ENCODE measurements around the gene COQ8A. TPM values are rescaled to one million over a fixed set of nuclear protein-coding genes. Genes with fewer than 3 reads are reported as not detected.
A peak's percentile ranks its signal among the peaks of the same experiment; 100 is the strongest.
"Not testable (repeated sequence)": the region's sequence is repeated elsewhere in the genome, so short reads cannot be mapped to it uniquely, and the experiment has no call there.

The COQ8A gene
- total RNA-seq, 2 donors from 2014 or later, result 30.7 to 37.3 TPM

DNA sequence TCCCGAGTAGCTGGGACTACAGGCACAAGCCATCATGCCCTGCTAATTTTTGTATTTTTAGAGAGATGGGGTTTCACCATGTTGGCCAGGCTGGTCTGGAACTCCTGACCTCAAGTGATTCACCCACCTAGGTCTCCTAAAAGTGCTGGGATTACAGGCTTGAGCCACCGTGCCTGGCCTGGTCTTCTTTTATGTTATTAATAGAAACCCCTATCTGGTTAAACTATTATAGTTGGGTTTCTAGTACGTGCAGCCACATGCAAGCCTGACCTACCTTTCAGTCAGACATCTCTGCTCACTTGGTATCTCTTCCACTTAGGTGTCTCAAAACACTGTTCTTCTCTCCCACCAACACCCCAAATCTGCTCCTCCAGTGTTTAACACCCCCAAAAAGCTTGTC is 35.3 kb upstream of the COQ8A start:
- H3K4me1 Mint-ChIP-seq, result no peaks in the 10 kb centered on the region
- no peaks in the 10 kb centered on the region for H3K9me3 ChIP-seq (ENCODE audit: control insufficient read depth, low read length, poor library complexity, severe bottlenecking)
- peaks cover 10% of the 10 kb centered on the region for H3K27me3 Mint-ChIP-seq
- no peak overlapping the region for H3K4me3 Mint-ChIP-seq
- DNase-seq (no peak), ATAC-seq (no peak)
- H3K27ac Mint-ChIP-seq, result no peak overlapping the region
- peaks cover 6% of the 10 kb centered on the region for H3K36me3 Mint-ChIP-seq (ENCODE audit: low read depth)

DNA sequence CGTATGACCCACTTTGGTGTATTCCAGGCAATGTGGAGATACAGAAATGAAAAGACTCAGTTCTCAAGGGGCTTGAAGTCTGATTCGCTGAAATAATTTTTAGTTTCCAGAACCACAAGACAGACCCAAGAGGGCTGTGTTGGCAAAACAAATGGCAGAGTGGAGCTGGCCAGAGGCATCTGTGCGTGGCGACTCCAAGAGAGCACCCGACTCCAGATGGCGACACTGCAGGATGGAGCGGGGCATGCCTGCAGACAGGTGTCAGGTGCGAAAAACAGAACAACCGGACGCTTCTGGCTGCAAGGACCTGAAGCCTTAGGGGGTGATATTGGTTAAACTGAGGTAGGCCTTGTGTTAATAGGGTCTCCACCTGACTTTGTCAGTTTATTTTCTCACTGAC is 31.7 kb upstream of the COQ8A start:
- no peaks in the 10 kb centered on the region for H3K9me3 ChIP-seq (ENCODE audit: control insufficient read depth, low read length, poor library complexity, severe bottlenecking)
- peaks cover 10% of the 10 kb centered on the region for H3K27me3 Mint-ChIP-seq
- no peak overlapping the region for H3K27ac Mint-ChIP-seq
- H3K4me3 Mint-ChIP-seq, result no peak overlapping the region
- H3K4me1 Mint-ChIP-seq, result no peaks in the 10 kb centered on the region
- DNase-seq (no peak), ATAC-seq (no peak)
- H3K36me3 Mint-ChIP-seq (ENCODE audit: low read depth), result peaks cover 4% of the 10 kb centered on the region

GRCh38 chr1:226908913-226909312 is 31.2 kb upstream of the COQ8A start:
- H3K9me3 ChIP-seq (ENCODE audit: control insufficient read depth, low read length, poor library complexity, severe bottlenecking), result no peaks in the 10 kb centered on the region
- H3K27ac Mint-ChIP-seq, result no peak overlapping the region

DNA sequence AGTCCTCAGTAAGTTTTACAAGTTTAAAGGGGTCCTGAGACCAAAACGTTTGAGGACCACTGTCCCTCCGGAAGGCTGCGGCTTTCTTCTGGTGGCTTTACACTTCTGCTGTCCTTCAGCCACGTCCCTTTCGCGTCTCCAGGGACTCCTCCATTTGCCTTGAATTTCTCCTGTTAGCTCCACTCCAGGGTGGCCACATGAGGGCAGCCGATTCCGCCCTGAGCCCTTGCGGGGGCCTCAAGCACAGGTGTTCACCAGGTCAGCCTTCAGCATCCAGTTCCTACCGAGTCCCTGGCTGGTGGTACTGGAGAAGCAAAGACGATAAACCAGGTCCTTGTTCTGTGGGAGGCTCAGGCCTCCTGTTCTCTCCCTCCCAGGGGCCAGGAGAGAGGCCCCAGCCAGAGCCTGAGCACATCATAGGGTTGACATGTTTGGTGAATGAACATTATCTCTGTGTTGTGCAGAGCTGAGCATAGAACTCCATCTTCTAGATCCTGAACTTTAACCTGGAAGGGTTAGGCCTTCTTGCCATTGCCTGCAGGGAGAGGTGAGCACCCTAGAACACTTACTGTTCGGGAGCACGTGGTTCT is 27.4 kb upstream of the COQ8A start:
- Mint-ChIP-seq H3K27ac (no peak overlapping the region), H3K36me3 (ENCODE audit: low read depth) (no peaks in the 10 kb centered on the region), H3K4me1 (no peaks in the 10 kb centered on the region), H3K27me3 (peaks cover 5% of the 10 kb centered on the region), H3K4me3 (no peak overlapping the region)
- H3K9me3 ChIP-seq (ENCODE audit: control insufficient read depth, low read length, poor library complexity, severe bottlenecking), result no peaks in the 10 kb centered on the region
- ATAC-seq (peak; percentile 45), DNase-seq (peak in 1 of 3 donors; percentile 14)

More at GRCh38 chr1:226908913-226909312, 31.2 kb upstream of the COQ8A start:
- Mint-ChIP-seq H3K27me3 (peaks cover 5% of the 10 kb centered on the region), H3K4me3 (no peak overlapping the region), H3K4me1 (no peaks in the 10 kb centered on the region), H3K36me3 (ENCODE audit: low read depth) (peaks cover 3% of the 10 kb centered on the region)
- no peak for DNase-seq
- no peak for ATAC-seq

DNA sequence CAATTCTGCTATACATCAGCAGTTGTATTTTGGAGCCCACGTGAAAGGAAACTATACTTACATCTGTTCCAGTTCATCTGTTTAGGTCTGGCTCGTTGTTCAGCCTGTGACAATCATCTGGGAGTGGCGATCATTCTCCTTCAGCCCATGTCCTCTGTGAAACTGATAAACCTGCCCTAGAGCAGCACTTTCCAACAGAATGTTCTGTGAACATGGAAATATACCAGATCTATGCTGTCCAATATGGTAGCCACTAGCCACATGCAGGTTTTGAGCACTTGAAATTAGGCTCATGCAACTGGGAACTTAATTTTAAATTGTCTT is 24.5 kb upstream of the COQ8A start:
- no peak overlapping the region for H3K4me3 Mint-ChIP-seq
- DNase-seq (no peak), ATAC-seq (no peak)
- no peaks in the 10 kb centered on the region for H3K4me1 Mint-ChIP-seq
- peaks cover 19% of the 10 kb centered on the region for H3K27me3 Mint-ChIP-seq
- H3K27ac Mint-ChIP-seq, result no peak overlapping the region
- no peaks in the 10 kb centered on the region for H3K9me3 ChIP-seq (ENCODE audit: control insufficient read depth, low read length, poor library complexity, severe bottlenecking)
- peaks cover 3% of the 10 kb centered on the region for H3K36me3 Mint-ChIP-seq (ENCODE audit: low read depth)

DNA sequence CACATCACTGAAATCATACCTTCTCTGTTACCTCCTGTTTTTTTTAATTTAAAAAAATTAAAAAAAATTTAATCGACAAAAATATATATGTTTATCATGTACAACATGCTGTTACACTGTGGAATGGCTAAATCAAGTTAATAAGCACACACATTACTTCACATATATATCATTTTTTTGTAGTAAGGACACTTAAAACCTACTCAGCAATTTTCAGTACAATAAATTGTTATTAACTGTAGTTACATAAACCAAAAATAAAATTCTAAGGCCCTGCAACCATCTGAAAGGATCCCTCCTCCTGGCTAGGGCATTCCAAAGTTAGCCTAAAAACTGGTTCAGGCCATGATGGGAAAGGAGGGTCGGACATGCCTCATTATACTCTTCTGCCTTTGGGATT is 23.6 kb upstream of the COQ8A start:
- H3K27me3 Mint-ChIP-seq, result peaks cover 20% of the 10 kb centered on the region
- no peaks in the 10 kb centered on the region for H3K4me1 Mint-ChIP-seq
- H3K27ac Mint-ChIP-seq, result no peak overlapping the region
- DNase-seq (no peak), ATAC-seq (no peak)
- no peaks in the 10 kb centered on the region for H3K9me3 ChIP-seq (ENCODE audit: control insufficient read depth, low read length, poor library complexity, severe bottlenecking)
- H3K36me3 Mint-ChIP-seq (ENCODE audit: low read depth), result peaks cover 3% of the 10 kb centered on the region
- no peak overlapping the region for H3K4me3 Mint-ChIP-seq

GRCh38 chr1:226919587-226919986 is 20.5 kb upstream of the COQ8A start:
- Mint-ChIP-seq H3K36me3 (ENCODE audit: low read depth) (peaks cover 5% of the 10 kb centered on the region), H3K4me1 (no peaks in the 10 kb centered on the region), H3K27ac (no peak overlapping the region), H3K4me3 (no peak overlapping the region), H3K27me3 (peaks cover 20% of the 10 kb centered on the region)
- H3K9me3 ChIP-seq (ENCODE audit: control insufficient read depth, low read length, poor library complexity, severe bottlenecking), result no peaks in the 10 kb centered on the region
- ATAC-seq (no peak), DNase-seq (no peak)

- no peak for ATAC-seq
- DNase-seq, result no peak
- Mint-ChIP-seq H3K27ac (no peak overlapping the region), H3K27me3 (peaks cover 23% of the 10 kb centered on the region), H3K4me1 (no peaks in the 10 kb centered on the region), H3K36me3 (ENCODE audit: low read depth) (peaks cover 5% of the 10 kb centered on the region), H3K4me3 (no peak overlapping the region)
- no peaks in the 10 kb centered on the region for H3K9me3 ChIP-seq (ENCODE audit: control insufficient read depth, low read length, poor library complexity, severe bottlenecking)
Measured at GRCh38 chr1:226919995-226920394, 20.1 kb upstream of the COQ8A start.

DNA sequence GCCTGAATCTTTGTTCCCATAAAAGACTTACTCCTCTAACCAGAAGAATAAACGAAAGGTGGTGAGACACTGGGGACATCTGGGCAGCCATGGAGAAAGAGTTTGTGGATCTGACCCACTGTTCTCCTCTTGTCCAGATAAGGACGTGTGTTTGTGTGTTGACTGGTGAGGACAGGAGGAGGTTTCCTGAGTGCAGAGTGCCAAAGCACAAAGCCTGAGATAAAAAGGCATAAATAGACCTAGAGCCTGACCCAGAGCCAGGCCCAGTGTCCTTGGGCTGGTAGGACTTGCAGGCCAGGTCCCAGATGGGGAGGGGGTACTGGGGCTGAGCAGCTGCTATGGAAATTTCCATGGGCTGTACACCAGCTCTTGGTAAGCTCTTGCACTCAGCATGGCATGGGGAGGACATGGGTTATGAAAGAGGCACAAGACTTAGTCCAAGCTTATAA is 19.6 kb upstream of the COQ8A start:
- Mint-ChIP-seq H3K27me3 (peaks cover 27% of the 10 kb centered on the region), H3K4me1 (no peaks in the 10 kb centered on the region), H3K27ac (no peak overlapping the region), H3K4me3 (no peak overlapping the region), H3K36me3 (ENCODE audit: low read depth) (peaks cover 5% of the 10 kb centered on the region)
- DNase-seq (no peak), ATAC-seq (no peak)
- no peaks in the 10 kb centered on the region for H3K9me3 ChIP-seq (ENCODE audit: control insufficient read depth, low read length, poor library complexity, severe bottlenecking)

DNA sequence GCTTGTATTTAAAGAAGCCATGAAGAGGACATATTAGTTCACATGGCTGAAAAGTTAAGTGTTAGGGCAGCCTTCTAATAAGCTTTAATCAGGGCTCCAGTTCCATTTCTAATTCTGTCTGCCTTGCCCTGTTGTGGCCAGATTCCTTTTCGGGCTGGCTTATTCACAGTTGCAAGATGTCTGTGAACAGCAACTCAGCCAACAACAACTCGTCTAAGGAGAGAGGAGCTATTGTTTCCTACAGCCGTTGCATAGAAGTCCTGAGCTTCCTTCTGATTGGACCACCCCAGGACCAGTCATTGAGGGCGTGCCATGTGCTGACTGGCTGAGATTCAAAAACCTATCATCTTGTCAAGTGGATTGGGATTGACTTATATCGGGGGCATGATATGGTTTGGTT is 18.6 kb upstream of the COQ8A start:
- H3K36me3 Mint-ChIP-seq (ENCODE audit: low read depth), result peaks cover 5% of the 10 kb centered on the region
- H3K27me3 Mint-ChIP-seq, result peaks cover 27% of the 10 kb centered on the region
- no peaks in the 10 kb centered on the region for H3K4me1 Mint-ChIP-seq
- H3K9me3 ChIP-seq (ENCODE audit: control insufficient read depth, low read length, poor library complexity, severe bottlenecking), result no peaks in the 10 kb centered on the region
- no peak for DNase-seq
- H3K27ac Mint-ChIP-seq, result no peak overlapping the region
- H3K4me3 Mint-ChIP-seq, result no peak overlapping the region
- no peak for ATAC-seq

- H3K27me3 Mint-ChIP-seq; H3K36me3 Mint-ChIP-seq (ENCODE audit: low read depth); H3K4me1 Mint-ChIP-seq: not testable (repeated sequence)
Measured at GRCh38 chr1:226929260-226930111, 10.6 kb upstream of the COQ8A start.

DNA sequence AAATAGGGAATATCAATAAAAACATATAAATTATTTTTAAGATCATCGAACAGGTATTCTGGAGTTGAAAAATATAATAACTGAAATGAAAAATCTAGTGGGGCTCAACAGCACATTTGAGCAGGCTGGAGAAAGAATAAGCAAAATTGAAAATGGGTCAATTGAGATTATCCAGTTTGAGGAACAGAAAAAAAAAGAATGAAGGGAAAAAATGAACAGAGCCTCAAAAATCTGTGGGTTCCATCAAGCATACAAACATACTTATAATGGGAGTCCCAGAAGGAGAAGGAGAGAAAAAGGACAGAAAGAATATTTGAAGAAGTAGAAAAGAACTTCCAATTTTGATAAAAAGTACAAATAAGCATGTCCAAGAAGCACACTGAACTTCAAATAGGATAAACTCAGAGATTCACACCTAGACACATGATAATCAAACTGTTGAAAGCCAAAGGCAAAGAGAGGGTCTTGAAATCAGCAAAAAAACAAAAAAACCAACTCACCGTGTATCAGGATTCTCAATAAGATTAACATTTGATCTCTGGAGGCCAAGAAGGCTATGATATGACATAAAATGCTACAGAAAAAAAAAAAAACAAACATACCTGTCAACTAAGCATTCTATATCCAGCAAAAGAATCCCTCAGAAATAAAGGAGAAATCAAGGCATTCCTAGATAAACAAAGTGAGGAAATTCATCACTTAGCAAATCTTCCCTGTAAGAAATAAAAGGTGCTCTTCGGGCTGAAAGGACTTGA is 5.4 kb upstream of the COQ8A start:
- Mint-ChIP-seq H3K27ac (no peak overlapping the region), H3K27me3 (no peaks in the 10 kb centered on the region), H3K36me3 (ENCODE audit: low read depth) (peaks cover 2% of the 10 kb centered on the region), H3K4me3 (no peak overlapping the region), H3K4me1 (peaks cover 6% of the 10 kb centered on the region)
- ATAC-seq, result no peak
- no peak for DNase-seq
- H3K9me3 ChIP-seq (ENCODE audit: control insufficient read depth, low read length, poor library complexity, severe bottlenecking), result peaks cover 5% of the 10 kb centered on the region

More at GRCh38 chr1:226929260-226930111, 10.6 kb upstream of the COQ8A start:
- not testable (repeated sequence) for H3K4me3 Mint-ChIP-seq; H3K27ac Mint-ChIP-seq; ATAC-seq; DNase-seq; H3K9me3 ChIP-seq (ENCODE audit: control insufficient read depth, low read length, poor library complexity, severe bottlenecking)

GRCh38 chr1:226937940-226938725 is 2.0 kb upstream of the COQ8A start:
- peaks cover 5% of the 10 kb centered on the region for H3K9me3 ChIP-seq (ENCODE audit: control insufficient read depth, low read length, poor library complexity, severe bottlenecking)
- Mint-ChIP-seq H3K4me3 (peak overlapping the region; percentile 90), H3K27me3 (no peaks in the 10 kb centered on the region), H3K4me1 (peaks cover 26% of the 10 kb centered on the region), H3K36me3 (ENCODE audit: low read depth) (peaks cover 2% of the 10 kb centered on the region), H3K27ac (peak overlapping the region; percentile 94)
- ATAC-seq (no peak), DNase-seq (no peak)

Measured in T-helper 17 cell (primary cell).